H1 (cell line): ENCODE results near the gene SPCS3. TPM values are rescaled to one million over a fixed set of nuclear protein-coding genes. Genes with fewer than 3 reads are reported as not detected.

ENCODE experiments used
- CTCF ChIA-PET: fragments of 300-600 bp; sonication (Branson Sonifier 250); formaldehyde crosslinking; loops from one replicate; lab custom pipeline; 2021; ENCODE audit not compliant: partially characterized antibody; lab: Charles Lee
- POLR2A ChIA-PET: fragments of 300-600 bp; sonication (Branson Sonifier 250); formaldehyde crosslinking; loops from one replicate; lab custom pipeline; 2021; ENCODE audit warnings: inconsistent platforms; ENCODE audit not compliant: partially characterized antibody; lab: Charles Lee
- DNase-seq, 2 experiments: peaks; one replicate each; pipeline versions ENCODE4 v3.0.0 to v3.0.0-alpha.2; 2010 to 2022; ENCODE audit warnings: low spot score in 2 of 2, low read depth in 1 of 2, mixed read lengths in 1 of 2
- FAIRE-seq: peaks from 2 replicates; lab custom pipeline; 2011; peaks lifted over from hg19 to GRCh38; lab: Jason Lieb, UNC
- H2AFZ ChIP-seq: 2 replicates; pipeline ENCODE4 v1.8.1; 2012; ENCODE audit warnings: low read length, inconsistent platforms
- H2AK5ac ChIP-seq: 2 replicates; pipeline ENCODE4 v1.6.1; 2013; ENCODE audit warnings: low read depth, low read length
- H2BK120ac ChIP-seq: replicated peaks from 2 replicates; pipeline ENCODE3; 2013; ENCODE audit warnings: low read depth, low read length, inconsistent platforms
- H2BK12ac ChIP-seq: 2 replicates; pipeline ENCODE4 v1.6.1; 2013; ENCODE audit warnings: low read depth, low read length
- H2BK15ac ChIP-seq: 2 replicates; pipeline ENCODE4 v1.6.1; 2013; ENCODE audit warnings: low read length
- H2BK20ac ChIP-seq: 2 replicates; pipeline ENCODE4 v1.6.1; 2013; ENCODE audit warnings: low read length
- H2BK5ac ChIP-seq: 2 replicates; pipeline ENCODE4 v1.6.1; 2013; ENCODE audit warnings: low read depth, low read length
- H3K14ac ChIP-seq: 2 replicates; pipeline ENCODE4 v1.6.1; 2013; ENCODE audit warnings: inconsistent platforms; ENCODE audit not compliant: insufficient read length
- H3K18ac ChIP-seq: 2 replicates; pipeline ENCODE4 v1.6.1; 2013; ENCODE audit warnings: low read length; ENCODE audit errors: extremely low read depth
- H3K23ac ChIP-seq: 2 replicates; pipeline ENCODE4 v1.6.1; 2013; ENCODE audit warnings: inconsistent platforms; ENCODE audit not compliant: insufficient read length
- H3K23me2 ChIP-seq: 2 replicates; pipeline ENCODE4 v1.6.1; 2013; ENCODE audit warnings: low read depth, low read length
- H3K27ac ChIP-seq: 2 replicates; pipeline ENCODE4 v1.6.1; 2011; ENCODE audit warnings: low read depth, low read length, inconsistent platforms
- H3K27me3 ChIP-seq, 4 experiments: replicated peaks in 1 of 4; 1 replicate in 1 of 4; 2 replicates in 3 of 4; pipeline versions ENCODE4 v1.6.1 to v1.8.1; 2011 to 2013; ENCODE audit warnings: low read length in 3 of 4, mild to moderate bottlenecking in 3 of 4, inconsistent platforms in 2 of 4, mixed read lengths in 2 of 4, moderate library complexity in 1 of 4; ENCODE audit not compliant: control insufficient read depth in 3 of 4, insufficient read depth in 3 of 4; ENCODE audit errors: extremely low read depth in 1 of 4
- H3K36me3 ChIP-seq, 4 experiments: 2 replicates each; pipeline versions ENCODE4 v1.6.1 to v1.8.1; 2011 to 2013; ENCODE audit warnings: mild to moderate bottlenecking in 4 of 4, low read length in 3 of 4, moderate library complexity in 2 of 4, control low read depth in 1 of 4, inconsistent platforms in 1 of 4; ENCODE audit not compliant: insufficient read depth in 4 of 4, control insufficient read depth in 2 of 4
- H3K4ac ChIP-seq: replicated peaks from 2 replicates; pipeline ENCODE3; 2013; ENCODE audit warnings: low read length, low read depth, mixed read lengths, inconsistent platforms; ENCODE audit not compliant: insufficient read length
- H3K4me1 ChIP-seq, 4 experiments: replicated peaks in 1 of 4; 1 replicate in 1 of 4; 2 replicates in 3 of 4; pipeline versions ENCODE4 v1.6.1 to v1.8.1; 2011 to 2013; ENCODE audit warnings: low read length in 3 of 4, inconsistent platforms in 2 of 4, mixed read lengths in 1 of 4; ENCODE audit not compliant: insufficient read depth in 4 of 4, control insufficient read depth in 3 of 4
- H3K4me2 ChIP-seq, 2 experiments: 2 replicates each; pipeline versions ENCODE4 v1.6.1 to v1.8.1; 2011 to 2013; ENCODE audit warnings: low read depth in 2 of 2, low read length in 2 of 2, control low read depth in 1 of 2, inconsistent platforms in 1 of 2, mild to moderate bottlenecking in 1 of 2; ENCODE audit not compliant: insufficient read depth in 1 of 2
- H3K4me3 ChIP-seq, 4 experiments: fragments of 200-600, 300-600 bp in 1 of 4; sonication (generic), shearing (Covaris generic), sonication (Bioruptor Twin) in 1 of 4; 2 replicates each; pipeline versions ENCODE4 v1.5.1 to v1.8.1; 2011 to 2016; ENCODE audit warnings: low read length in 4 of 4, low read depth in 3 of 4, control low read depth in 2 of 4, inconsistent platforms in 2 of 4, mild to moderate bottlenecking in 2 of 4, mixed read lengths in 1 of 4, moderate library complexity in 1 of 4; ENCODE audit not compliant: insufficient read depth in 2 of 4; ENCODE audit errors: extremely low read depth in 1 of 4
- H3K56ac ChIP-seq: replicated peaks from 2 replicates; pipeline ENCODE3; 2013; ENCODE audit warnings: low read depth, mild to moderate bottlenecking, mixed read lengths, low read length, inconsistent platforms; ENCODE audit not compliant: insufficient read length
- H3K79me1 ChIP-seq: 2 replicates; pipeline ENCODE4 v1.6.1; 2013; ENCODE audit warnings: low read depth, low read length, control low read depth
- H3K79me2 ChIP-seq, 2 experiments: 2 replicates each; pipeline versions ENCODE4 v1.6.1 to v1.8.1; 2012 to 2013; ENCODE audit warnings: low read length in 2 of 2, mild to moderate bottlenecking in 2 of 2, inconsistent platforms in 1 of 2; ENCODE audit not compliant: insufficient read depth in 2 of 2, control insufficient read depth in 1 of 2
- H3K9ac ChIP-seq, 4 experiments: replicated peaks in 1 of 4; 1 replicate in 1 of 4; 2 replicates in 3 of 4; pipeline versions ENCODE4 v1.6.1 to v1.8.1; 2011 to 2013; ENCODE audit warnings: low read depth in 3 of 4, low read length in 3 of 4, control low read depth in 2 of 4, mild to moderate bottlenecking in 2 of 4, moderate library complexity in 2 of 4, inconsistent platforms in 1 of 4; ENCODE audit errors: extremely low read depth in 1 of 4
- H3K9me3 ChIP-seq, 2 experiments: 2 replicates each; pipeline versions ENCODE4 v1.6.1 to v1.8.1; 2012 to 2013; ENCODE audit warnings: mild to moderate bottlenecking in 2 of 2, moderate library complexity in 2 of 2, control low read depth in 1 of 2, inconsistent platforms in 1 of 2, low read depth in 1 of 2, low read length in 1 of 2, mixed read lengths in 1 of 2; ENCODE audit not compliant: insufficient read depth in 2 of 2
- H4K20me1 ChIP-seq, 2 experiments: replicated peaks in 1 of 2; 2 replicates each; pipeline versions ENCODE3 to v1.8.1; 2011 to 2013; ENCODE audit warnings: inconsistent platforms in 2 of 2, low read length in 2 of 2, mild to moderate bottlenecking in 1 of 2; ENCODE audit not compliant: insufficient read depth in 2 of 2, control insufficient read depth in 1 of 2
- H4K5ac ChIP-seq: 2 replicates; pipeline ENCODE4 v1.6.1; 2013; ENCODE audit warnings: low read length, low read depth, mixed read lengths, inconsistent platforms; ENCODE audit not compliant: insufficient read length
- H4K8ac ChIP-seq: 2 replicates; pipeline ENCODE4 v1.8.0; 2013; ENCODE audit warnings: mild to moderate bottlenecking, moderate library complexity, low read length, inconsistent platforms; ENCODE audit not compliant: insufficient read depth; ENCODE audit errors: extremely low read depth
- H4K91ac ChIP-seq: replicated peaks from 2 replicates; pipeline ENCODE3; 2013; ENCODE audit warnings: low read length, mixed read lengths, inconsistent platforms; ENCODE audit not compliant: insufficient read length
- BACH1 ChIP-seq: IDR thresholded peaks from 2 replicates; pipeline ENCODE4 v1.6.1; 2012; ENCODE audit warnings: low read length, improper control_type of control experiment
- CEBPB ChIP-seq: IDR thresholded peaks from 2 replicates; pipeline ENCODE4 v1.6.1; 2012; ENCODE audit warnings: low read depth, low read length
- GABPA ChIP-seq: IDR thresholded peaks from 2 replicates; pipeline ENCODE4 v1.6.1; 2011; ENCODE audit warnings: mild to moderate bottlenecking, low read length, moderate library complexity, borderline replicate concordance; ENCODE audit not compliant: insufficient read depth
- SIX5 ChIP-seq: IDR thresholded peaks from 2 replicates; pipeline ENCODE4 v1.6.1; 2011; ENCODE audit warnings: mild to moderate bottlenecking, low read depth, low read length
- TAF1 ChIP-seq: IDR thresholded peaks from 2 replicates; pipeline ENCODE4 v1.6.1; 2011; ENCODE audit warnings: mild to moderate bottlenecking, low read depth, low read length
- WGBS, 2 experiments: shearing (Covaris generic) in 1 of 2; methylation state at CpG; one replicate each; pipeline versions ENCODE4 v1.1.6 to v1.1.7; 2013 to 2015; ENCODE audit warnings: low lambda C conversion rate in 2 of 2, mixed read lengths in 2 of 2, inconsistent platforms in 1 of 2, low coverage in 1 of 2, missing lambda C conversion rate in 1 of 2; ENCODE audit not compliant: insufficient replicate concordance in 2 of 2, insufficient coverage in 1 of 2, insufficient read length in 1 of 2; ENCODE audit errors: extremely low coverage in 1 of 2, missing lambda C conversion rate in 1 of 2; 5-methylcytosine and 5-hydroxymethylcytosine counted together
- polyA plus RNA-seq, 7 experiments: library from polyadenylated mRNA; depleted of rRNA in 3 of 7; stranded (reverse) in 5 of 7; unstranded in 2 of 7; fragments of >200 nt in 5 of 7; fragments of 200-250 nt in 2 of 7; gene quantifications; 1 replicate in 5 of 7; 2 replicates in 1 of 7; 4 replicates in 1 of 7; pipeline versions ENCODE4 v1.2.1 to v1.2.3, GENCODE V29; 2011 to 2013; ENCODE audit warnings: missing spikeins in 2 of 7, mixed read lengths in 2 of 7
- total RNA-seq: library from RNA; stranded (reverse); fragmentation: NEBNext Ultra II Directional; extraction: Animal tissue kit (Norgen Biotek cat#: 25700); gene quantifications from 2 replicates; pipeline ENCODE4 v1.2.1, GENCODE V29; 2021
- TF ChIP-seq, protein P1 (sequence below): IDR thresholded peaks from 2 replicates; pipeline ENCODE4 v1.6.1; 2012; ENCODE audit warnings: low read length, inconsistent platforms

Gene SPCS3
- total and polyA plus RNA-seq, 2 of the 8 experiments (the other 6 are each of a cell fraction or from before 2014, with no cell fraction given), result 18.4 to 117 TPM

DNA sequence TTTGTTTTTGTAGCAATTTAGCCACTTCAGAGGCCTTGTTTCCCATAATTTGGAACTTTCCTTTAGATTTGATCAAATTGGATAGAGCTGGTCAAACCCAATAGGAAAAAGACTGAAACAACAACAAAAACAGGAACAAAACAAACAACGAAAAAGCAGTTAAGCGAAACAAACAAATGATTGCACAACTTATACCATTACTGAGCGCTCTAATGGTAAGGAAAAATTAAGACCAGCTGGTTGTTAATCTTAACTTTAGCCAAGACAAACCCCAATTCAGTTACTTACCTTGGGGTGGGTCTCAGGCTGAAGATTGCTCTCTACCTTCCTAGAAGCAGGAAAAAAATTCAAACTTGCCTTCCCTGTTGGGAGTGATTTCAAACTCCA, 38.3 kb downstream of the SPCS3 start:
- TF ChIP-seq TAF1, result no peak
- TF ChIP-seq BACH1, result no peak
- TF ChIP-seq, protein P1, sequence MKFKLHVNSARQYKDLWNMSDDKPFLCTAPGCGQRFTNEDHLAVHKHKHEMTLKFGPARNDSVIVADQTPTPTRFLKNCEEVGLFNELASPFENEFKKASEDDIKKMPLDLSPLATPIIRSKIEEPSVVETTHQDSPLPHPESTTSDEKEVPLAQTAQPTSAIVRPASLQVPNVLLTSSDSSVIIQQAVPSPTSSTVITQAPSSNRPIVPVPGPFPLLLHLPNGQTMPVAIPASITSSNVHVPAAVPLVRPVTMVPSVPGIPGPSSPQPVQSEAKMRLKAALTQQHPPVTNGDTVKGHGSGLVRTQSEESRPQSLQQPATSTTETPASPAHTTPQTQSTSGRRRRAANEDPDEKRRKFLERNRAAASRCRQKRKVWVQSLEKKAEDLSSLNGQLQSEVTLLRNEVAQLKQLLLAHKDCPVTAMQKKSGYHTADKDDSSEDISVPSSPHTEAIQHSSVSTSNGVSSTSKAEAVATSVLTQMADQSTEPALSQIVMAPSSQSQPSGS, result no peak
- TF ChIP-seq SIX5, result no peak
- peak; percentile 66; the same call in 1 of the 2 replicates for TF ChIP-seq CEBPB
- TF ChIP-seq GABPA, result no peak
- Histone ChIP-seq H3K79me2 (no peaks in the 10 kb centered on the region), H3K23me2 (no peaks in the 10 kb centered on the region), H2BK120ac (peak overlapping the region; percentile 64), H4K20me1 (no peaks in the 10 kb centered on the region), H2BK5ac (no peak overlapping the region; the same call in 1 of the 2 replicates), H3K9me3 (peaks cover 12 to 20% of the 10 kb centered on the region in 2 experiments), H2AFZ (no peak overlapping the region), H3K4me2 (peak overlapping the region in 1 of 2 experiments; percentile 28; a peak in 2 of 4 replicates), H3K27ac (no peak overlapping the region), H3K9ac (no peak overlapping the region), H3K18ac (no peak overlapping the region), H3K4me3 (no peak overlapping the region), H4K8ac (no peak overlapping the region), H3K14ac (no peak overlapping the region), H4K91ac (no peak overlapping the region), H3K4me1 (peaks cover 4 to 10% (median 7%) of the 10 kb centered on the region in 4 experiments; a peak in 4 of 7 replicates), H2BK12ac (peak overlapping the region; percentile 27; the same call in 1 of the 2 replicates), H2BK20ac (0 out of 2 replicates have a peak overlapping the region, but pooled peaks have one; percentile 18), H3K23ac (no peak overlapping the region), H2BK15ac (no peak overlapping the region), H3K56ac (no peak overlapping the region), H3K79me1 (no peaks in the 10 kb centered on the region), H4K5ac (no peak overlapping the region), H3K4ac (no peak overlapping the region), H3K36me3 (peaks cover 0 to 6% (median 2%) of the 10 kb centered on the region in 4 experiments; a peak in 1 of 8 replicates), H3K27me3 (no peaks in the 10 kb centered on the region), H2AK5ac (no peak overlapping the region)
- DNase-seq (no peak), FAIRE-seq (no peak)
- POLR2A ChIA-PET, result no interaction called here
- CTCF ChIA-PET, result interaction anchor here (0.7 to 1.0 kb wide), 5 partner anchors 18 to 1913 kb away, joined by 3 to 4 read pairs (median 3); no protein-coding TSS in a partner anchor
- WGBS, 2 experiments, result 95% methylated on average over 3 of the region's 3 CpGs; no CpG with 5 or more reads in 1 of the 2 experiments
